ENCODE measurements around the gene GYG1. TPM values are rescaled to one million over a fixed set of nuclear protein-coding genes. Genes with fewer than 3 reads are reported as not detected.
A peak's percentile ranks its signal among the peaks of the same experiment; 100 is the strongest.

GYG1 gene
- total and polyA plus RNA-seq, 2 experiments from 2014 or later: 33.2 to 40.9 TPM

- Histone ChIP-seq H4K20me1 (replicated peaks; ENCODE audit: insufficient read depth) (no peaks in the 10 kb centered on the region), H3K4me2 (no peak overlapping the region), H3K27me3 (ENCODE audit: insufficient read depth) (no peaks in the 10 kb centered on the region), H3K4me1 (ENCODE audit: insufficient read depth) (peaks cover 23% of the 10 kb centered on the region), H3F3A (replicated peaks; ENCODE audit: low read depth) (no peaks in the 10 kb centered on the region), H2AFZ (no peak overlapping the region), H3K79me2 (replicated peaks; ENCODE audit: insufficient read depth) (no peaks in the 10 kb centered on the region), H3K36me3 (ENCODE audit: insufficient read depth) (0 out of 2 replicates have a peak, but pooled peaks cover 7% of the 10 kb centered on the region), H3K27ac (ENCODE audit: low read depth) (no peak overlapping the region), H3K9me2 (ENCODE audit: insufficient read depth) (no peaks in the 10 kb centered on the region), H3K4me3 (no peak overlapping the region)
- ATAC-seq: no peak
- Mint-ChIP-seq H3K4me3 (no peak overlapping the region), H3K27me3 (ENCODE audit: insufficient read depth, low read depth, poor library complexity) (no peaks in the 10 kb centered on the region), H3K9me3 (no peaks in the 10 kb centered on the region), H3K27ac (no peak overlapping the region), H3K4me1 (peaks cover 27% of the 10 kb centered on the region), H3K36me3 (ENCODE audit: low read depth) (peaks cover 19% of the 10 kb centered on the region)
- no peak for DNase-seq (ENCODE audit: low spot score)
- no peak for TF ChIP-seq EZH2phosphoT487 (IDR thresholded peaks at IDR 0.05; ENCODE audit: unreplicated experiment)
Observed at GRCh38 chr3:149005416-149005815, 14.1 kb downstream of the GYG1 start.

GRCh38 chr3:149007567-149008257 is 16.4 kb downstream of the GYG1 start:
- ATAC-seq: no peak
- H3K27ac ChIP-seq (ENCODE audit: low read depth): no peak overlapping the region
- H4K20me1 ChIP-seq (replicated peaks; ENCODE audit: insufficient read depth): no peaks in the 10 kb centered on the region
- Mint-ChIP-seq H3K36me3 (ENCODE audit: low read depth) (peaks cover 32% of the 10 kb centered on the region), H3K4me1 (peaks cover 19% of the 10 kb centered on the region), H3K9me3 (no peaks in the 10 kb centered on the region), H3K27ac (peak overlapping the region; percentile 34), H3K4me3 (no peak overlapping the region), H3K27me3 (ENCODE audit: insufficient read depth, low read depth, poor library complexity) (no peaks in the 10 kb centered on the region)
- H3K27me3 ChIP-seq (ENCODE audit: insufficient read depth): no peaks in the 10 kb centered on the region
- no peak overlapping the region for H3K4me3 ChIP-seq
- H3F3A ChIP-seq (replicated peaks; ENCODE audit: low read depth): no peaks in the 10 kb centered on the region
- no peaks in the 10 kb centered on the region for H3K9me2 ChIP-seq (ENCODE audit: insufficient read depth)
- DNase-seq (ENCODE audit: low spot score): no peak
- no peaks in the 10 kb centered on the region for H3K79me2 ChIP-seq (replicated peaks; ENCODE audit: insufficient read depth)
- no peak overlapping the region for H3K4me2 ChIP-seq
- H3K4me1 ChIP-seq (ENCODE audit: insufficient read depth): peaks cover 23% of the 10 kb centered on the region
- no peak overlapping the region for H2AFZ ChIP-seq
- H3K36me3 ChIP-seq (ENCODE audit: insufficient read depth): peaks cover 14% of the 10 kb centered on the region; the same call in 1 of the 2 replicates
- TF ChIP-seq POLR2AphosphoS5 (IDR thresholded peaks at IDR 0.05; ENCODE audit: low read depth) (no peak), ZNF114 (CRISPR knock-in tag; IDR thresholded peaks at IDR 0.05) (no peak), ETS1 (IDR thresholded peaks at IDR 0.05) (no peak), ZNF331 (CRISPR knock-in tag; IDR thresholded peaks at IDR 0.05; ENCODE audit: low read depth) (no peak), NANOG (IDR thresholded peaks at IDR 0.05; ENCODE audit: borderline replicate concordance) (no peak), EZH2 (IDR thresholded peaks at IDR 0.05; ENCODE audit: low read depth, unreplicated experiment) (no peak)
- TF ChIP-seq, protein P1, sequence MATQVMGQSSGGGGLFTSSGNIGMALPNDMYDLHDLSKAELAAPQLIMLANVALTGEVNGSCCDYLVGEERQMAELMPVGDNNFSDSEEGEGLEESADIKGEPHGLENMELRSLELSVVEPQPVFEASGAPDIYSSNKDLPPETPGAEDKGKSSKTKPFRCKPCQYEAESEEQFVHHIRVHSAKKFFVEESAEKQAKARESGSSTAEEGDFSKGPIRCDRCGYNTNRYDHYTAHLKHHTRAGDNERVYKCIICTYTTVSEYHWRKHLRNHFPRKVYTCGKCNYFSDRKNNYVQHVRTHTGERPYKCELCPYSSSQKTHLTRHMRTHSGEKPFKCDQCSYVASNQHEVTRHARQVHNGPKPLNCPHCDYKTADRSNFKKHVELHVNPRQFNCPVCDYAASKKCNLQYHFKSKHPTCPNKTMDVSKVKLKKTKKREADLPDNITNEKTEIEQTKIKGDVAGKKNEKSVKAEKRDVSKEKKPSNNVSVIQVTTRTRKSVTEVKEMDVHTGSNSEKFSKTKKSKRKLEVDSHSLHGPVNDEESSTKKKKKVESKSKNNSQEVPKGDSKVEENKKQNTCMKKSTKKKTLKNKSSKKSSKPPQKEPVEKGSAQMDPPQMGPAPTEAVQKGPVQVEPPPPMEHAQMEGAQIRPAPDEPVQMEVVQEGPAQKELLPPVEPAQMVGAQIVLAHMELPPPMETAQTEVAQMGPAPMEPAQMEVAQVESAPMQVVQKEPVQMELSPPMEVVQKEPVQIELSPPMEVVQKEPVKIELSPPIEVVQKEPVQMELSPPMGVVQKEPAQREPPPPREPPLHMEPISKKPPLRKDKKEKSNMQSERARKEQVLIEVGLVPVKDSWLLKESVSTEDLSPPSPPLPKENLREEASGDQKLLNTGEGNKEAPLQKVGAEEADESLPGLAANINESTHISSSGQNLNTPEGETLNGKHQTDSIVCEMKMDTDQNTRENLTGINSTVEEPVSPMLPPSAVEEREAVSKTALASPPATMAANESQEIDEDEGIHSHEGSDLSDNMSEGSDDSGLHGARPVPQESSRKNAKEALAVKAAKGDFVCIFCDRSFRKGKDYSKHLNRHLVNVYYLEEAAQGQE (IDR thresholded peaks at IDR 0.05; ENCODE audit: unreplicated experiment): no peak
- TF ChIP-seq, protein P2, sequence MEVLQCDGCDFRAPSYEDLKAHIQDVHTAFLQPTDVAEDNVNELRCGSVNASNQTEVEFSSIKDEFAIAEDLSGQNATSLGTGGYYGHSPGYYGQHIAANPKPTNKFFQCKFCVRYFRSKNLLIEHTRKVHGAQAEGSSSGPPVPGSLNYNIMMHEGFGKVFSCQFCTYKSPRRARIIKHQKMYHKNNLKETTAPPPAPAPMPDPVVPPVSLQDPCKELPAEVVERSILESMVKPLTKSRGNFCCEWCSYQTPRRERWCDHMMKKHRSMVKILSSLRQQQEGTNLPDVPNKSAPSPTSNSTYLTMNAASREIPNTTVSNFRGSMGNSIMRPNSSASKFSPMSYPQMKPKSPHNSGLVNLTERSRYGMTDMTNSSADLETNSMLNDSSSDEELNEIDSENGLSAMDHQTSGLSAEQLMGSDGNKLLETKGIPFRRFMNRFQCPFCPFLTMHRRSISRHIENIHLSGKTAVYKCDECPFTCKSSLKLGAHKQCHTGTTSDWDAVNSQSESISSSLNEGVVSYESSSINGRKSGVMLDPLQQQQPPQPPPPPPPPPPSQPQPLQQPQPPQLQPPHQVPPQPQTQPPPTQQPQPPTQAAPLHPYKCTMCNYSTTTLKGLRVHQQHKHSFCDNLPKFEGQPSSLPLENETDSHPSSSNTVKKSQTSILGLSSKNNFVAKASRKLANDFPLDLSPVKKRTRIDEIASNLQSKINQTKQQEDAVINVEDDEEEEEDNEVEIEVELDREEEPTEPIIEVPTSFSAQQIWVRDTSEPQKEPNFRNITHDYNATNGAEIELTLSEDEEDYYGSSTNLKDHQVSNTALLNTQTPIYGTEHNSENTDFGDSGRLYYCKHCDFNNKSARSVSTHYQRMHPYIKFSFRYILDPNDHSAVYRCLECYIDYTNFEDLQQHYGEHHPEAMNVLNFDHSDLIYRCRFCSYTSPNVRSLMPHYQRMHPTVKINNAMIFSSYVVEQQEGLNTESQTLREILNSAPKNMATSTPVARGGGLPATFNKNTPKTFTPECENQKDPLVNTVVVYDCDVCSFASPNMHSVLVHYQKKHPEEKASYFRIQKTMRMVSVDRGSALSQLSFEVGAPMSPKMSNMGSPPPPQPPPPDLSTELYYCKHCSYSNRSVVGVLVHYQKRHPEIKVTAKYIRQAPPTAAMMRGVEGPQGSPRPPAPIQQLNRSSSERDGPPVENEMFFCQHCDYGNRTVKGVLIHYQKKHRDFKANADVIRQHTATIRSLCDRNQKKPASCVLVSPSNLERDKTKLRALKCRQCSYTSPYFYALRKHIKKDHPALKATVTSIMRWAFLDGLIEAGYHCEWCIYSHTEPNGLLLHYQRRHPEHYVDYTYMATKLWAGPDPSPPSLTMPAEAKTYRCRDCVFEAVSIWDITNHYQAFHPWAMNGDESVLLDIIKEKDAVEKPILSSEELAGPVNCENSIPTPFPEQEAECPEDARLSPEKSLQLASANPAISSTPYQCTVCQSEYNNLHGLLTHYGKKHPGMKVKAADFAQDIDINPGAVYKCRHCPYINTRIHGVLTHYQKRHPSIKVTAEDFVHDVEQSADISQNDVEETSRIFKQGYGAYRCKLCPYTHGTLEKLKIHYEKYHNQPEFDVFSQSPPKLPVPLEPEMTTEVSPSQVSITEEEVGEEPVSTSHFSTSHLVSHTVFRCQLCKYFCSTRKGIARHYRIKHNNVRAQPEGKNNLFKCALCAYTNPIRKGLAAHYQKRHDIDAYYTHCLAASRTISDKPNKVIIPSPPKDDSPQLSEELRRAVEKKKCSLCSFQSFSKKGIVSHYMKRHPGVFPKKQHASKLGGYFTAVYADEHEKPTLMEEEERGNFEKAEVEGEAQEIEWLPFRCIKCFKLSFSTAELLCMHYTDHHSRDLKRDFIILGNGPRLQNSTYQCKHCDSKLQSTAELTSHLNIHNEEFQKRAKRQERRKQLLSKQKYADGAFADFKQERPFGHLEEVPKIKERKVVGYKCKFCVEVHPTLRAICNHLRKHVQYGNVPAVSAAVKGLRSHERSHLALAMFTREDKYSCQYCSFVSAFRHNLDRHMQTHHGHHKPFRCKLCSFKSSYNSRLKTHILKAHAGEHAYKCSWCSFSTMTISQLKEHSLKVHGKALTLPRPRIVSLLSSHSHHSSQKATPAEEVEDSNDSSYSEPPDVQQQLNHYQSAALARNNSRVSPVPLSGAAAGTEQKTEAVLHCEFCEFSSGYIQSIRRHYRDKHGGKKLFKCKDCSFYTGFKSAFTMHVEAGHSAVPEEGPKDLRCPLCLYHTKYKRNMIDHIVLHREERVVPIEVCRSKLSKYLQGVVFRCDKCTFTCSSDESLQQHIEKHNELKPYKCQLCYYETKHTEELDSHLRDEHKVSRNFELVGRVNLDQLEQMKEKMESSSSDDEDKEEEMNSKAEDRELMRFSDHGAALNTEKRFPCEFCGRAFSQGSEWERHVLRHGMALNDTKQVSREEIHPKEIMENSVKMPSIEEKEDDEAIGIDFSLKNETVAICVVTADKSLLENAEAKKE (CRISPR knock-in tag; IDR thresholded peaks at IDR 0.05): no peak
